ENCODE results near the gene NDUFB1. TPM values are rescaled to one million over a fixed set of nuclear protein-coding genes. Genes with fewer than 3 reads are reported as not detected.

The NDUFB1 gene
- 867 TPM for total RNA-seq

DNA sequence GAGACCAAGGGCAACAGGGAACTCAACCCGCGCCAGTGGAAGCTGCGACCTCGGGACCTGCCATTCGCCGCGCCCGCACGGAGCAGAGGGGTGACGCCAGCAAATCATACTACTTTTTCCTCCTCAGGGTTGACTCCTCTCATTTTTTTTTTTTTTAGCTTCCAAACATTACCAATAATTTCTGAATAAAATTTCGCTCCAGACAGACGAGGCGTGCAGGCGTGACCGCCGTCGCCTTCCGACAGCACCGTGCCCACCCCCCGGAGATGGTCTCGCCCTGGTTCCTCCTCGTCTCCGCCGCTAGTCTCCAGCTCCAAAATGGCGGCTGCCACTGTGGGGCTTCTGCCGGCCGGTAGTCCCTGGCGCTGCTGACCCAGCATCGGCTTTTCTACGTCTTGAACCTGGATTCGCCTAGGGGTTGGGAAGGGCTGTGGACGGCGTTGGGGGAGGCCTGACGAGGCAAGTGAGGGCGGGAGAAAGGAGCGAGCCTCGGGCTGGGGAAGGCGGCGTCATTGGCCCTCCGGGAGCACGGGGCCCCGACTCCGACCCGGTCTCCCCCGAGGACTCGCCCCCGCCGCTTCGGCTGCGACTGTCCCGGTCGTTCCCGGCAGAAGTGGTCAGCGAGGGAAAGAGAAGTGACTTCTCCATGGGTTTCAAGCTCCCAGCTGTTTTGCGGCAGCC, at the start of gene NDUFB1, which contains the start of gene CPSF2:
NDUFB1 (minus strand) TSS at position 37 of the 681 bp plus-strand sequence. CDS start 4,069 bp downstream, outside the sequence.
CPSF2 (plus strand) TSS at position 300 of the 681 bp plus-strand sequence. CDS start 9,016 bp downstream, outside the sequence.
- H3K36me3 ChIP-seq = peaks cover 0 to 23% of the 10 kb centered on the region in 2 donors
- H3K9me3 ChIP-seq = no peaks in the 10 kb centered on the region
- H3K27me3 ChIP-seq = no peaks in the 10 kb centered on the region
- TF ChIP-seq, protein P1, sequence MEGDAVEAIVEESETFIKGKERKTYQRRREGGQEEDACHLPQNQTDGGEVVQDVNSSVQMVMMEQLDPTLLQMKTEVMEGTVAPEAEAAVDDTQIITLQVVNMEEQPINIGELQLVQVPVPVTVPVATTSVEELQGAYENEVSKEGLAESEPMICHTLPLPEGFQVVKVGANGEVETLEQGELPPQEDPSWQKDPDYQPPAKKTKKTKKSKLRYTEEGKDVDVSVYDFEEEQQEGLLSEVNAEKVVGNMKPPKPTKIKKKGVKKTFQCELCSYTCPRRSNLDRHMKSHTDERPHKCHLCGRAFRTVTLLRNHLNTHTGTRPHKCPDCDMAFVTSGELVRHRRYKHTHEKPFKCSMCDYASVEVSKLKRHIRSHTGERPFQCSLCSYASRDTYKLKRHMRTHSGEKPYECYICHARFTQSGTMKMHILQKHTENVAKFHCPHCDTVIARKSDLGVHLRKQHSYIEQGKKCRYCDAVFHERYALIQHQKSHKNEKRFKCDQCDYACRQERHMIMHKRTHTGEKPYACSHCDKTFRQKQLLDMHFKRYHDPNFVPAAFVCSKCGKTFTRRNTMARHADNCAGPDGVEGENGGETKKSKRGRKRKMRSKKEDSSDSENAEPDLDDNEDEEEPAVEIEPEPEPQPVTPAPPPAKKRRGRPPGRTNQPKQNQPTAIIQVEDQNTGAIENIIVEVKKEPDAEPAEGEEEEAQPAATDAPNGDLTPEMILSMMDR (IDR thresholded peaks at IDR 0.05) = peak in 1 of 3 experiments; percentile 26
- H3K4me3 ChIP-seq = peak within 1 kb of the TSS; percentile 77 to 90
- intact Hi-C loops (cut with DNase I) = loop anchor here (1.0 to 10.0 kb wide), 4 partner anchors 16 to 672 kb away; partner anchors contain the start of genes ATXN3, GOLGA5 and PPP4R3A
- DNase-seq (ENCODE audit: low spot score in 2 of 2) = peak in 1 of 2 donors; percentile 86
- H3K27ac ChIP-seq = peak within 1 kb of the TSS; percentile 89 to 94
- H3K4me1 ChIP-seq = peaks cover 0 to 12% of the 10 kb centered on the region in 2 donors

DNA sequence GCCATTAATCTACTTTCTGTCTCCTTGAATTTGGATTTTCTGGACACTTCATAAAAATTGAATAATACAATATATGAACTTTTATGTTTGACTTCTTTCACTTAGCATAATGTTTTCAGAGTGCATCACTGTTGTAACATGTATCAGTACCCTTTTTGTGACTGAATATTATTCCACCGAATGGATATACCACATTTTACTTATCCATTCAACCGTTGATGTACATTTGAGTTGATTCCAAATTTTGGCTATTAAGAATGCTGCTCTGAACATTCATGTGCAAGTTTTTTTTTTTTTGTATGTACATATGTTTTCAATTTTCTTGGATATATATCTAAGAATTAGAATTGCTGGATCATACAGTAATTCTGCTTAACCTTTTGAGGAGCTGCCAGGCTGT, 43.5 kb upstream of the NDUFB1 start:
- no peak overlapping the region for H3K27ac ChIP-seq
- H3K36me3 ChIP-seq = peaks cover 33 to 66% of the 10 kb centered on the region in 2 donors
- H3K4me1 ChIP-seq = no peaks in the 10 kb centered on the region
- H3K4me3 ChIP-seq = no peak overlapping the region
- TF ChIP-seq, protein P1 (IDR thresholded peaks at IDR 0.05) = no peak
- no peaks in the 10 kb centered on the region for H3K9me3 ChIP-seq
- intact Hi-C loops (cut with DNase I) = loop anchor here (10.0 kb wide), 1 partner anchor 80 kb away; no protein-coding TSS in a partner anchor
- no peak for DNase-seq (ENCODE audit: low spot score in 2 of 2)
- H3K27me3 ChIP-seq = no peaks in the 10 kb centered on the region

DNA sequence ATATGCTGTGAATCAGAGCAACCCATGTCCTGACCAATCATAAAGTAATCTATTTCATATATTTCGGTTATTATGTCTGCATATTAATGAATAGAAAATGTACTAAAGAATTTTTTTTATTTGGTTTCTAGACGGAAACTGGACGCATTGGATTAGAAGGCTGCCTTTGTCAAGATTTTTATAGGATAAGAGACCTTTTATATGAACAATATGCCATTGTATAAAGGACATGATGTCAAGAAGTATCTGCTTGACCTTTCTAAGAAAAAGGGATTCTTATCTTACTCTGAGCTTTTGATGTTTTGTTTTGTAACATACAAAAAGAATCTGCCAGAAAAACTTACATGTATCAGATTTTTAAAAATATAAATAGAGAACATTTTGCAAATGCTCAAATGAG, 40.0 kb upstream of the NDUFB1 start:
- Histone ChIP-seq H3K4me1 (no peaks in the 10 kb centered on the region), H3K27ac (no peak overlapping the region), H3K36me3 (peaks cover 55 to 84% of the 10 kb centered on the region in 2 donors), H3K9me3 (no peaks in the 10 kb centered on the region), H3K27me3 (no peaks in the 10 kb centered on the region), H3K4me3 (no peak overlapping the region)
- intact Hi-C loops (cut with DNase I) = loop anchor here (10.0 kb wide), 1 partner anchor 83 kb away; no protein-coding TSS in a partner anchor
- DNase-seq (ENCODE audit: low spot score in 2 of 2) = no peak
- TF ChIP-seq, protein P1 (IDR thresholded peaks at IDR 0.05) = no peak

DNA sequence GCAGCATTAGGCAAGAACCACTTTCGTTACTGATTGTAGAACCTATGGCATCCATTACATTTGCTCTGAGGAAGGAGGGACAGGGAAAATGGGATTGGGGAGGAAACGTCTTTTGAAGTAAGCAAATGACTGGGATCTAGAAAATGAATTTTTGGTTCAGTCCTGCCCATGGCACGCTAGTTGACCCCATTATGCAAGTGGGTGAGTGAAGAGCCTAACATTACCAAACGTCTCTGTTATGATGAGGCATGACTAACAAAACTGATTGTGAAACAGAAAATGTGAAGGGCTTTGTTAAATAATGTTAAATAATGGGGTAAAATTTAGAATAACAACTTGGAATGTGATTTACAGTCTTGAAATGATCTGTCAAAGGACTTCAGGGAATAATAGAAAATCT, 39.1 kb upstream of the NDUFB1 start:
- TF ChIP-seq, protein P1 (IDR thresholded peaks at IDR 0.05) = no peak
- Histone ChIP-seq H3K27me3 (no peaks in the 10 kb centered on the region), H3K36me3 (peaks cover 60 to 86% of the 10 kb centered on the region in 2 donors), H3K9me3 (no peaks in the 10 kb centered on the region), H3K4me3 (no peak overlapping the region), H3K4me1 (no peaks in the 10 kb centered on the region), H3K27ac (no peak overlapping the region)
- DNase-seq (ENCODE audit: low spot score in 2 of 2) = no peak
- intact Hi-C loops (cut with DNase I) = loop anchor here (10.0 kb wide), 1 partner anchor 84 kb away; no protein-coding TSS in a partner anchor

- TF ChIP-seq, protein P1 (IDR thresholded peaks at IDR 0.05) = no peak
- peaks cover 37 to 39% of the 10 kb centered on the region in 2 donors for H3K36me3 ChIP-seq
- intact Hi-C loops (cut with DNase I) = no loop called here
- peaks cover 0 to 9% of the 10 kb centered on the region in 2 donors for H3K4me1 ChIP-seq
- peak overlapping the region; percentile 32 to 36 for H3K27ac ChIP-seq
- DNase-seq (ENCODE audit: low spot score in 2 of 2) = no peak
- H3K9me3 ChIP-seq = no peaks in the 10 kb centered on the region
- no peaks in the 10 kb centered on the region for H3K27me3 ChIP-seq
- no peak overlapping the region for H3K4me3 ChIP-seq
Observed at GRCh38 chr14:92154283-92154942, 32.9 kb upstream of the NDUFB1 start.
